ENCODE measurements around the gene B3GNT8.
A peak's percentile ranks its signal among the peaks of the same experiment; 100 is the strongest.
"Not testable (repeated sequence)": the region's sequence is repeated elsewhere in the genome, so short reads cannot be mapped to it uniquely, and the experiment has no call there.

The B3GNT8 gene, protein sequence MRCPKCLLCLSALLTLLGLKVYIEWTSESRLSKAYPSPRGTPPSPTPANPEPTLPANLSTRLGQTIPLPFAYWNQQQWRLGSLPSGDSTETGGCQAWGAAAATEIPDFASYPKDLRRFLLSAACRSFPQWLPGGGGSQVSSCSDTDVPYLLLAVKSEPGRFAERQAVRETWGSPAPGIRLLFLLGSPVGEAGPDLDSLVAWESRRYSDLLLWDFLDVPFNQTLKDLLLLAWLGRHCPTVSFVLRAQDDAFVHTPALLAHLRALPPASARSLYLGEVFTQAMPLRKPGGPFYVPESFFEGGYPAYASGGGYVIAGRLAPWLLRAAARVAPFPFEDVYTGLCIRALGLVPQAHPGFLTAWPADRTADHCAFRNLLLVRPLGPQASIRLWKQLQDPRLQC

DNA sequence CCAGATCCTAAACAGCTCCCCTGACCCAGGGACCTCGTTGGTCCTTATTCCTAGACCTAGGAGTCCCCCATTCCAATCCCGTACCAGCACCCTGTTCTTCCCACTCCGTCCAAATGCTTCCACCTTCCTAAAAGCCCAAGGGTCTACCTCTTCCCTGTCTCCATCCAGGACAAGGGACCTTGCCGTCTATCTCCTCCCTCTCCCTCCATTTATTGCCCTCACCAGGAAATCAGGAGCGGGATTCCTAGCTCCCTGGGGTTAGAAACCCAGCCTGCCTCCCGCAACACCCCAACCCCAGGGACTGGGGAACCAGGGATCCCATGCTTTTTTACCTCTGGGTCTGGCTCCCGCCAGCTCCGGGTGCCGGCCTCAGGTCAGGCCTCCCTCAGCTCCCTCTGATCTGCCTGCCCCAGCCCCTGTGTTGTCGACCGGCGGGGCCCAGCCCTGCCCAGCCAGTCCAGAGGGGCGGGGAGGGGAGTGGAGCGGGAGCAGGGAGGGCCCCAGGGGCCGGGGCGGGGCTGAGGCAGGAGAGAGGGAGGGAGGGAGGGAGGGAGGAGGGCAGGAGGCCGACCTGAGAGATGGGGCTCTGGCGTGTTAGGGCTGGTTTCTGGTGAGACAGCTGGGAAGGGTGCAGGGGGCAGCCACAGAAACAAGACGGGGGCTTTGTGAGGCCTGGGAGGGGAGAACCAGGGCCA lies at the start of gene B3GNT8:
Gene B3GNT8, minus strand, starts transcription at position 423 of the 695 bp plus-strand sequence. CDS start 596 bp downstream, outside the sequence.
- peak; percentile 21 for DNase-seq

DNA sequence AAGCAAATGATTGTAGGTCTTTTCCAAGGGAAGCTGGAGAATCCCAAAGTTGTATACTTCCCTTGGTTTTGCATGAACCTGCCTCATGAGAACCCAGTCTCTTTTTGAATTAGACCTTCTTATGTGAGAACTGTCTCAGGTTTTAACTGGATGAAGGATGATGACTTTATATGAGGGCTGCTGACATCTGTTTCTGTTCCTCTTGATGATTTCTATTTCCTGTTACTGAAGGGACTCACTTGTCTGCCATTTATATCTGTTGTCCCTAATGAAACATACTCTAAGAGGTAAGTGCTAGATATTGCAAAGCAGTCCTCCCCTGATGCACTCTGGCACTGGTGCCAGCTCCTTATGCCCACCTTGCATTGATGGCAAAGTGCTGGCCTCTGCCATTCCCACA lies 49.4 kb upstream of the B3GNT8 start:
- DNase-seq = no peak

DNA sequence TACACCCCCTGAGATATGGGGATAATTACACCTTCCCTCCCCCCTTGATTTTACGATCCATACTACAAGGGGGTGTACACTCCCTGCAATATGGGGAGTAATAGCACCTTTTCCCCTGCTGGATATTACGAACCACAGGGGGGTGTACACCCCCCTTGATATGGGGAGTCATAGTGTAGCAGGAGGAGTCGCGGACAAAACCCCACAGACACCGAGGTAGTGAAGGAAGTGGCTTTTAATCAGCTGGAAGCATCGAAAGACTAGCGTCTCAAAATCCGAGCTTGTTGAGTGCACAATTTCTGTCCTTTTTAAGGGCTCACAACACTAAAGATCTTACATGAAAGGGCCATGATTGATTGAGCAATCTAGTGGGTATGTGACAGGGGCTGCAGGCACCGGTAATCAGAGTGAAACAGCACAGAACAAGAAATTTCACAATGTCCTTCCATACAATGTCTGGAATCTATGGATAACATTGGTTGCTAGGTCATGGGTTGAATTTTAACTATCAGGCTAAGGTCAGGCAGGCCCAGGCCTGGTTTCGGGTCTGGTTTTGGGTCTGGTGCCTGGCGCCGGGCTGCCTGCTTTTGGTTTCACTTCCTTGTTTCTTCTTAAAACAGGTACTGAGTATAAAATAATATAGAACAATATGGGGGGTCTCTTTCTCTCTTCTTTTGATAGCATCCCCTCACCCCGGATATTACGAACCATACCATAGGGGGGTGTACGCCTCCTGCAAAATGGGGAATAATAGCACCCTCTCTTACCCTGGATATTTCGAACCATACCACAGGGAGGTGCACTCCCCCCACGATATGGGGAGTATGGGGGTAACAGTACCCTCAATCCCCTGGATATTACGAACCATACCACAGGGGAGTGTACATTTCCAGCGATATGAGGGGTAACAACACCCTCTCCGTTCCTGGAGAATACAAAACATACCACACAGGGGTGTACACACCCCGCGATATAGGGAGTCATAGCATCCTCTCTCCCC lies 36.4 kb upstream of the B3GNT8 start:
- DNase-seq = not testable (repeated sequence)

DNA sequence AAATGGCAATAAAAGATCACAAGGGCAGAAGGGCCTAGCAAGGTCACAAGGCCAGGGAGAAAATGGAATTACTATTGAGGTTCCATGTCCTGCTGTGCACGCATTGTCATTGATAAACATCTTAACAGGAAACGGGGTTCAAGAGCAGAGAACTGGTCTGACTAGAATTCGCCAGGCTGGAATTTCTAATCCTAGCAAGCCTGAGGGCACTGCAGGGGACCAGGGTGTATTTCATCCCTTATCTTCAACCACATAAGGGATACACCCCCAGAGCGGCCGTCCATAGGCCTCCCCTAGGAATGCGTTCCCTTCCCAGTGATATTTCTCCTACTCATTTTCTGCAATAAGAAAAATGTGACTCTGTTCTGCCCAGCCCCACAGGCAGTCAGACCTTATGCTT lies 35.3 kb upstream of the B3GNT8 start:
- DNase-seq = no peak

DNA sequence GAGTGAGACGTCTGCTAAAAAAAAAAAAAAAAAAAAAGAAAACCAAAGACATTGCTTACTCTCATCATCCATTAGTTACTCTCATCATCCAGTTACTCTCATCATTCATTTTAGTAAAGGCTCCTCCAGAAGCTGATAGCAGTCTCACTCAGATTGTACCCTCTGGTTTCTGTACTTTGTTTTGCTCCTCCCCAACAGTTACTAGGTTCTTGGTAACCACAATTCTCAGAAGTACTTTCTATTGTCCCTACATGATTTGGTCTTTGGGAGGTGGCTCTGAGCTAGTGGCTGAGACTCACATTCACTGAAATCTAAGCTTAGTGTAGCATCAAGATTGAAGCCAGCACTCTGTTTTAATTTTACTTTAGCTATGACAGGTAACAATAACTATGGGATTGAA lies 30.1 kb upstream of the B3GNT8 start:
- no peak for DNase-seq

DNA sequence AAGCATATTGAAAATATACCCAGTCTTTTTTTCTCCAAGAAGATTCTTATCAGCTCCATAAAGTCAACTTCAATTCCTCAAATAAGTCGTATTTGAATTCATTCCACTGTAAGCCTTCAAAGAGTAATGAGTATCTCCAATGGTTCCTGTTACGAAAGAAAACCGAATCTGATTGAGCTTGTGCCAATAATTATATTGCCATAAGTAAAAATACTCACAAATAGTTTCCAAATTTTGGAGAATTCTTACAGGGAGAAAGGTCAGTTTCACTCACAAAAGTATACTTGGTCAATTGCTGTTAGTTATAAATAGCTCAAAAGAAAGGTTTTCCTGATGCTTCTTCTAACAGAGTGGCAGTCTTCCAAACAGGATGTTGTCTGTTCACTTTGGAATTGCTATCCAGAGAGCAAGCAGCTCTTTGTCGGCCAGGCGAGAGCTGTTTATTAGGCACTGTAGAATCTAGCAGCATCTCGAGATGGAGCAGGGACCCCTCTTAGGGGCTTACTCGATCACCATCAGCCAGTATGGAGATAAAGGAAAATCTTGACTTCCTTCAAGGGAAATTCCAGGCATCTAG lies 29.3 kb upstream of the B3GNT8 start:
- DNase-seq = no peak

DNA sequence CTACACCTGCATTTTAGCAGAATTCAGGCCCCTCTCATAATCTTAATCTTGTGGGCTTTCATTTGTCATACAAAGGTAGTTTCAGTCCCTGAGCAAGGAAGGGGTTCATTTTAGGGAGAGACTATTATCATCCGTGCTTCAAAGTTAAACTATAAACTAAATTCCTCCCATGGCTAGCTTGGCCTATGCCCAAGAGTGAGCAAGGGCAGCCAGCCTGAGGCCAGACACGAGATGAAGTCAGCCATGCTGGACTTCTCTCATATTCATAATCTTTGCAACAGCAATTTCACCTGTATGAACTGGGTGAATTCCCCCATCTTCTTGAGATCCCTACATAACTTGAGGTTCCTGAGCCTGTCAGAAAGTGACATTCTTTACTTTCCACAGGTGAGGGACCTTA lies 28.8 kb upstream of the B3GNT8 start:
- no peak for DNase-seq

DNA sequence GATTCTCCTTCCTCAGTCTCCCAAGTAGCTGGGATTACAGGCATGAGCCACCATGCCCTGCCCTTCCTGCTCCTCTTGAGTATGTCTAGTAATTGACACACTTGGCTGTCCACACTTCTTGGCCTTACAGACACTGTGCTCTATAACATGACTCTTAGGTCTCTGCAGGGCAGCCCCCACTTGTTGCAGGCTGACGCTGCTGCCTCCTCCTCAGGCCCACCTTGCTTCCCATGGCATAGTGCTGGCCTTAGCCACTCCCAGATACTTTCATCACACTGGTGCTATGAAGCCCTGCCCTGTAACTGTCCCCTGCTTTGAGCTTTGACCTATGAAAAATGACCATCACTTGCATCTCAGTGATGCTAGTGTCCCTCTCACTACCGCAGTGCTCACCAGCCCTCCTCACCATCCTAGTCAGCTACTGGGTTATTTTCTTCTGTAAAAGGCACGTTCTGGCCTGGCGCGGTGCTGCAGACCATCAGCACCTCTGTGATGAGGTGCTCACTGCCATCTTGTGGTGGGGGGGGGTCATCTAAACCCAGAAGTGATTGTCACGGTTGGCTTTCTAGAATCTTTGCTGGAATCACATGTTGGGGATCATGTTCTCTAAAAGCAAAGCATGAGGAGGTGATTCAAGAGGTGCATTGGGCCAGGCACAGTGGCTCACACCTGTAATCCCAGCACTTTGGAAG lies 25.6 kb upstream of the B3GNT8 start:
- no peak for DNase-seq

DNA sequence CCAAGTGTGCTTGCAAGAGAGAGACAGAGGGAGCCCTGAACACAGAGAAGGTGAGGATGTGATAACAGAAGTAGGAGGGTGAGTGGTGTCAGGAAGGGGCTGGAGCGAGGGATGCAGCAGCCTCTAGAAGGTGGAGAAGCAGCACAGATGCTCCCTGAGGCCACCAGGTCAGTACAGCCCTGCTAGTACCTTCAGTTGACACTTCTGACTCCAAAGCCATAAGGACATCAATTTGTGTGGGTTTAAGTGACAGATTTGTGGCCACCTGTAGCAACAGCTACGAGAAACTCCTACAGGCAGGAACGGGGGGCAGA lies 22.6 kb upstream of the B3GNT8 start:
- DNase-seq = no peak

DNA sequence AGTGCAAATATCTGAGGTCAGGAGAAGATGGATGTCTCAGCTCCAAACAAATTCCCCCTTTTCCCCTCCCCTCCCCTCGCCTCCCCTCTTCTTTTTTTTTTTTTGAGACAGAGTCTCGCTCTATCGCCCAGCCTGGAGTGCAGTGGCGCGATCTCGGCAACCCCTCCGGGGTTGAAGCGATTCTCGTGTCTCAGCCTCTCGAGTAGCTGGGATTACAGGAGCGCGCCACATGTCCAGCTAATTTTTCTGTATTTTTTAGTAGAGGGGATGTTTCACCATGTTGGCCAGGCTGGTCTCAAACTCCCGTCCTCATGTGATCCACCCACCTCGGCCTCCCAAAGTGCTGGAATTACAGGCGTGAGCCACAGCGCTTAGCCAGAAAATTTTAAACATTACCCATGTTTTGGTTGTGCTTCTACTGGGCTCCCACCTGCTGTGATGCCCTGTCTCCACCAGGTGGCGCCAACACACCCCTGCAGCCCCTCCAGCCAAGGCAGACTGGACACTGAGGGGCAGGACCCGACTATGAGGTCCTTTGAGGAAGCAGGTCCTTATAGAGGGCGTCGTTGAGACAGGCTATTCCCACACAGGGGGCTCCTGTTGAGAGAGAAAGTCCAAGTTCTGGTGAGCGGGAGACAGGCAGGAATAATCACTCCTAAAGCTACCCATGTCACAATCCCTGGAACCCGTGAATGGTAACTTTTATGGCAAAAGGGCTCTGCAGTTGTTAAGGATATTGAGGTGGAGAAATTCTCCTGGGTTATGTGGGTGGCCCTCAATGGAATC lies 22.1 kb upstream of the B3GNT8 start:
- DNase-seq = peak; percentile 40

DNA sequence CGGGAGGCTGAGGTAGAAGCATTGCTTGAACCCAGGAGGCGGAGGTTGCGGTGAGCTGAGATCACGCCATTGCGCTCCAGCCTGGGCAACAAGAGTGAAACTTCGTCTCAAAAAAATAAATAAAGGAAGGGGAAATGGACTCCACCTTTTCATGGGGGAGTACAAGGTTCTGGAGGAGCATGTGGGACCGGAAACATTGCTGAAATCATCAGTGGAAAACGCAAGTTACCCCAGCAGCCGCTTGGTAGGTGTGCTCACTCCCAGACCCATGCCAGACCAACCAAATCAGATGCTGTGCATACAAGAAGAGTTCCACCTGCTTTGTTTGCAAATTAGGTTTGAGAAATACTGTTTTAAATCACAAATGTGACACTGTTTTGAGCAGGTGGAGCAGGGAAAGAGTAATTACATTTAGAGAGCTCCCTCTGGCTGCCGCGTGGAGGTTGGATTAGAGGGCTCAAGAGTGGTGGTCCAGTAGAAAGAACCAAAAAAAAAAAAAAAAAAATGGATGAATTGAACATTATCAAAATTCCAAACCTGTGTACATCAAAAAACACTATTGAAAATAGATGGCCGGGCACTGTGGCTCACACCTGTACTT lies 20.7 kb upstream of the B3GNT8 start:
- no peak for DNase-seq

DNA sequence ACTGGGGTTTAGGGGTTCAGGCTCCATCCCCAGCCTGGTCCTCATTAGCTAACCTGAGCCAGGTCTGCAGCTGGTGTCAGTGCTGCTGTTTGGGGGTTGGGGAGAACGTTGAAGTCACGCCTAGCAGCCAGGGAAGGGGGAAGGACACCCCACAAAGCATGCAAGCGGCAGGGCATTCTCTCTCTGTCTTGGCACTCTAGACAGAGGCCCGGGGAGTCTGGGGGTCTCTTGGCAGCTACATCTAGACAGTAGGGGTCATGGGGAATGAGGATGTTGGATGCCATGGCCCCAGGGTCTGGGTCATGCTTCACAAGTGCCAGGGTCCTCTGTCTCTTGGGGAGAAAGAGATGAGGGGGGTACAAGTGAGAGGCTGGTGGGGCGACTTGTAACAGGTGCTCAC lies 18.4 kb upstream of the B3GNT8 start:
- no peak for DNase-seq

DNA sequence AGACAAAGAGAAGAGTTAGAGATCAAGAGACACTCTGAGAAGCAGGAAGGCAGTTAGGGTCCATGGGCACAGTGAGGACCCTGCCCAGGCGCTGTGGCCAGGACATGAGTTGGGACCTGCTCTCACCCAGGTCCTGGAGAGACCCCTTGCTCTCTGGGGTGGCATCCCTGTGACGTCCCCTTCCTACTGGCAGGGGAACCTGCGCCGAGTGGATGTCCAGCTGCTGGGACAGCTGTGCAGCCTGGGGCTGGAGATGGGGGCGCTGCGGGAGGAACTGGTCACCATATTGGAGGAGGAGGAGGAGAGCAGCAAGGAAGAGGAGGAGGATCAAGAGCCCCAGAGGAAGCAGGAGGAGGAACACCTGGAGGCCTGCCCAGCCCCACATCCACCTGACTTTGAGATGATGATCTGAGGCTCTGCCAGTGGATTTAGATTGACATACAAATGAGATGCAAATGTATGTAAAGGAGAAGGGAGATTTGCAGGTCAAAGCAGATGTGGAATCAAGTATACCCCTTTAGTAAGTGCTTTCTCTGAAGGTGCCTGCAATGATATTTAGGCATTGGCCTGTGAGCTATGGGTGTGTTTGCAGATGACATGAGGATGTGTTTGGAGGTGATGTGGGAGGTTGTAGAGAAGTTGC lies 16.8 kb upstream of the B3GNT8 start:
- no peak for DNase-seq

DNA sequence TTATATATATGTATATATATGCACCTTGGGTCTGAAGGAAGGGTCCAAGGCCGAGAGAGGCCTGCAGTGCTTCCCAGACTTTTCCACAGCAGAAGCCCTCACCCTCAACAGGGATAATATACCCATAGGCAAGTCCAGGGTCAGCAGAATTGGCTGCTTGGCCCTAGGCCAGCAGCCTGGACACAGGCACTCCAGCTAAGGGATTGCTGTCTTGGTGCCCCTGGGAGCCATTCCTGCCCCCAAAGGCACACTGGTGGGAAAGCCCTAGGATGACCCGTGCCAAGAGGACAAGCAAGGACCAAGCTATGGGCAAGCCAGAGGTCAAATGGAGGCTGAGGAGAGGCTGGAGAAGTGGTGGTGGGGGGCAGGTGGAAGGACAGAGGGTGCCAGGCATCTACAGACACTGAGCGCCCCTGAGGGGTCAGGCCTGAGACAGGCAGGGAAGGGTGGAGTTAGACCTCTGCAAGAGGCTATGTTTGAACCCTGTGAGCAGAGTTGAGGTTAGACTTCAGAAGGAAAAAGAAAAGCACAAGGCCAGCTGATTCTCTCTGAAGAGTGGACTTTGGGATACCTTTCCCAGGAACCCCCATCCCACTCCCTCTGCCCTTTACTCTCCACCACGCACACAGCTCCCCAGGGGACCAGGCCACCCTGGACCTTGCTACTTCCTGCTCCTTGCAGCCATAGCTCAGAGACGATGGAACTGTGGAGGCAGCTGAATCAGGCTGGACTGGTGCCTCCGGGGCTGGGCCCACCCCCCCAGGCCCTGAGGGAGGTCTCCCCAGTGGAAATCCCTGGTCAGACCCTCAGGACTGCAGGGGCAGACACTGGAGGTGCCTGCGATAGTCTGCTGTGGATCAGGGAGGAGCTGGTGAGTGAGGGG lies 15.5 kb upstream of the B3GNT8 start, which contains the start of gene ERICH4:
Gene ERICH4, plus strand, starts transcription at position 684 of the 883 bp plus-strand sequence. Its CDS starts 14 bp downstream, at position 698.
- no peak for DNase-seq

DNA sequence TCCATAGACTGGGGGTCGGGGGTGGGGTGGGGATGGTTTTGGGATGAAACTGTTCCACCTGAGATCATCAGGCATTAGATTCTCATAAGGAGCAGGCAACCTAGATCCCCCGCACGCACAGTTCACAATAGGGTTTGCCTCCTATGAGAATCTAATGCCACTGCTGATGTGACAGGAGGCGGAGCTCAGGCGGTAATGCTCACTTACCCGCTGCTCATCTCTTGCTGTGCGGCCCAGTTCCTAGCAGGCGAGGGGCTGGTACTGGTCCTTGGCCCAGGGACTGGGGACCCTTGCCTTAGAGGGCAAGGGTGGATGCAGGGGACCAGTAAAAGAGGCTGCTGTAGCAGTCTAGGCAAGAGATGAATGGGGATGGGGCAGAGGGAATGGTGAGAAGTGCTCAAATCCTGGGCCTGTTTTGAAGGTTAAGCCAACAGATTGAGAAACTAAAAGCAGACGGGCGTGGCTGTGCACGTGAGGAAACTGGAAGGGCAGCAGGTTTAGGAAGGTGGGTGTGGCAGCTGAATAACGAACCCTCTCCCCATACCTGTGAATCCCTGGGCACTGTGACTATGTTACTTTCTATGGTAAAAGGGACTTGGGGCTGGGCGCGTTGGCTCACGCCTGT lies 14.3 kb upstream of the B3GNT8 start:
- no peak for DNase-seq

DNA sequence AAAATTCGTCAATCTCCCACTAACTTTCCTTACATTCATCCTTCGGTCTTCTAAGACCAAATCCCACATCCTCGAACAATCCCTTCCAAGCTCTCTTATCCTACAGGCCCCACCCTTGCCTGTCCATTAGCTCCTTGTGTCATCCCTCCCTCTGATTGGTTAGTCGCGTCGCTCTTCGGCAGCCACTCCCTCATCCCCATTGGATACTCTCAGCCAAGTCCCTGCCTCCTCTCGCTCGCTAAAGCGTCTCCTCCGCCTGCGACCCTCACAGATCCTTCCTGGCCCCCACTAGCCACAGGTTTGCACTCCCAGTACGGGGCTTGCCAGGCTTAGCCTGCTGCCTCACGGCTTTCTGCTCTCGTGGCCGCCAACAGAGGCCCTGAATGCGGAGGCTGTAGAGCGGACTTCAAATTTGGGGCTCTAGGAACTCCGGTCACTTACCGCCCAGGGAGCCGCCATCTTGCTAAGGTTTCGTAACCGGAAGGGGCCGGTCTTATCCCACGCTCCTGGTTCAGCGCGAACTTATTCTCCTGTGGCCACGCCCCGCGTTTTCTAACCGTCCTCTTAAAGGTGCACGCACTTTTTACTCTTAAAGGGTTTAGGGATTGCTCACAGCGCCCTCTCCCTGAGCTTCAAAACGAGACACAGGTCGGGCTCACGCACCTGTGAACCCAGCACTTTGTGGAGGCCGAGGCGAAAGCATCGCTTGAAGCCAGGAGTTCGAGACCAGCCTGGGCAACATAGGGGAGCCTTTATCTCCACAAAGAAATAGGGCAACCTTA lies 12.5 kb upstream of the B3GNT8 start, which contains the start of gene DMAC2:
Gene DMAC2, minus strand, starts transcription at position 472 of the 782 bp plus-strand sequence. Its CDS starts 13 bp downstream, at position 459.
- peak; percentile 90 for DNase-seq

DNA sequence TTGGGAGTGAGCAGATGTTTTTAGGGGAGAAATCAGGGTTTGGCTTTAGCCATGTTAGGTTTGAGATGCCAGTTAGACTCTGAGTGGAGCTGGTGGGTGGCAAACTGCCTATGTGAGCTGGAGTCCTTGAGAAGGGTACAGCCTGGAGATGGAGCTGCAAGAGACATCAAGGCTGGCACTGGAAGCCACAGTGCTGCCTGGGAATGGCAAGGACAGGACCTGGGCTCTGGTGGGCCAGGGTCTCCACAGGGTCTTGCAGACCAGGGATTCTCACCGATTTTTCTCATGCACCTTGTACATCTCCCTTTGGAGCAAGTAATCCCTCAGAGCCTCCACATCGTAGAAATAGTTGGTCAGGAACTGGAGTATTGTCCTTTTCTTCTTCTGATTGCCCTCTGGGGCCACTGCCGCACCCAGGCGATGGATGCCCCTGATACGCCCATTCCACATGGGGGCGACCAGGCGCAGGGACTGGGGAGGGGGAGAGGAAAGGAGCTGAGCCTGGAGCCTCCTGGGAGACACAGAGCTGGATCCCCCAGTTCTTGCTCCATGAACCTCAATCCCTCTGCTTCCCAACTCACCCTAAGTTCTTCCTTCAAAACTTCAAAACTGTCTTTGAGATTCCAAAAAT lies 10.9 kb upstream of the B3GNT8 start:
- no peak for DNase-seq

DNA sequence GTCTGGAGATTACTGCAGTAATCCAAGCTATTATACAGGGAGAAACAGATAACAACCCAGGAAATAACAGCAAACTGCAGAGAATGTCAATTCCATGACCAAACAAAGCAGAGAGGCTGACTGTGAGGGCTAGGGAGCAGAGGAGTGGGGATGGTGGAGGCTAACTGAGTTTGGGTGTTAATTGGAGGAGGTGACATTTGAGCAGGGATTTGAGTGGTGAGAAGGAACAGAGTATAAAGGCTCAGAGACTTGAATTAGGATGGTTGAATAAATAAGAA lies 9.4 kb upstream of the B3GNT8 start:
- no peak for DNase-seq
